ENCODE results near the gene HAAO.

DNA sequence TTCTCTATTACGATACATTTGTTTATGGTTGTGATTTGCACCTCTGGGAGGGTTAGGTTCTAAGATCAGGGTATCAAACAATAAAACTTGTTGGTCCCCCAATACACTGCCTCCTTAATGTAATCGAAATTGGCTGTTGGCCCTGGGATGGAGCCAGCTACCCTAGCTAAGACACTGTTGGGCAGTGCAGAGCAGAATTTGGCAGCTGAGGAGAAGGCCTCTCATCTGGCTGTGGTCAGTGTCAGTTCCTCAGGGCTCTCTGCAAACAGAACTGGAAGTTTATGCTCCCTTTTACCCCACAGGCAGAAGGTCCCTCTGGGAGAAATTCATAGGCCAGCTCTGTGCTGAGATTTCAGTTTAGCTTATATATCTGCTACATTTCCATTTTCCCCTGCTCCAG, 8.6 kb upstream of the HAAO start:
- TF ChIP-seq, protein P1, sequence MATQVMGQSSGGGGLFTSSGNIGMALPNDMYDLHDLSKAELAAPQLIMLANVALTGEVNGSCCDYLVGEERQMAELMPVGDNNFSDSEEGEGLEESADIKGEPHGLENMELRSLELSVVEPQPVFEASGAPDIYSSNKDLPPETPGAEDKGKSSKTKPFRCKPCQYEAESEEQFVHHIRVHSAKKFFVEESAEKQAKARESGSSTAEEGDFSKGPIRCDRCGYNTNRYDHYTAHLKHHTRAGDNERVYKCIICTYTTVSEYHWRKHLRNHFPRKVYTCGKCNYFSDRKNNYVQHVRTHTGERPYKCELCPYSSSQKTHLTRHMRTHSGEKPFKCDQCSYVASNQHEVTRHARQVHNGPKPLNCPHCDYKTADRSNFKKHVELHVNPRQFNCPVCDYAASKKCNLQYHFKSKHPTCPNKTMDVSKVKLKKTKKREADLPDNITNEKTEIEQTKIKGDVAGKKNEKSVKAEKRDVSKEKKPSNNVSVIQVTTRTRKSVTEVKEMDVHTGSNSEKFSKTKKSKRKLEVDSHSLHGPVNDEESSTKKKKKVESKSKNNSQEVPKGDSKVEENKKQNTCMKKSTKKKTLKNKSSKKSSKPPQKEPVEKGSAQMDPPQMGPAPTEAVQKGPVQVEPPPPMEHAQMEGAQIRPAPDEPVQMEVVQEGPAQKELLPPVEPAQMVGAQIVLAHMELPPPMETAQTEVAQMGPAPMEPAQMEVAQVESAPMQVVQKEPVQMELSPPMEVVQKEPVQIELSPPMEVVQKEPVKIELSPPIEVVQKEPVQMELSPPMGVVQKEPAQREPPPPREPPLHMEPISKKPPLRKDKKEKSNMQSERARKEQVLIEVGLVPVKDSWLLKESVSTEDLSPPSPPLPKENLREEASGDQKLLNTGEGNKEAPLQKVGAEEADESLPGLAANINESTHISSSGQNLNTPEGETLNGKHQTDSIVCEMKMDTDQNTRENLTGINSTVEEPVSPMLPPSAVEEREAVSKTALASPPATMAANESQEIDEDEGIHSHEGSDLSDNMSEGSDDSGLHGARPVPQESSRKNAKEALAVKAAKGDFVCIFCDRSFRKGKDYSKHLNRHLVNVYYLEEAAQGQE (IDR thresholded peaks at IDR 0.05; ENCODE audit: unreplicated experiment): no peak
- TF ChIP-seq, protein P2, sequence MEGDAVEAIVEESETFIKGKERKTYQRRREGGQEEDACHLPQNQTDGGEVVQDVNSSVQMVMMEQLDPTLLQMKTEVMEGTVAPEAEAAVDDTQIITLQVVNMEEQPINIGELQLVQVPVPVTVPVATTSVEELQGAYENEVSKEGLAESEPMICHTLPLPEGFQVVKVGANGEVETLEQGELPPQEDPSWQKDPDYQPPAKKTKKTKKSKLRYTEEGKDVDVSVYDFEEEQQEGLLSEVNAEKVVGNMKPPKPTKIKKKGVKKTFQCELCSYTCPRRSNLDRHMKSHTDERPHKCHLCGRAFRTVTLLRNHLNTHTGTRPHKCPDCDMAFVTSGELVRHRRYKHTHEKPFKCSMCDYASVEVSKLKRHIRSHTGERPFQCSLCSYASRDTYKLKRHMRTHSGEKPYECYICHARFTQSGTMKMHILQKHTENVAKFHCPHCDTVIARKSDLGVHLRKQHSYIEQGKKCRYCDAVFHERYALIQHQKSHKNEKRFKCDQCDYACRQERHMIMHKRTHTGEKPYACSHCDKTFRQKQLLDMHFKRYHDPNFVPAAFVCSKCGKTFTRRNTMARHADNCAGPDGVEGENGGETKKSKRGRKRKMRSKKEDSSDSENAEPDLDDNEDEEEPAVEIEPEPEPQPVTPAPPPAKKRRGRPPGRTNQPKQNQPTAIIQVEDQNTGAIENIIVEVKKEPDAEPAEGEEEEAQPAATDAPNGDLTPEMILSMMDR (conservative IDR thresholded peaks at IDR 0.05; ENCODE audit: low read depth in 2 of 2): no peak
- TF ChIP-seq CREB1 (CRISPR knock-in tag; IDR thresholded peaks at IDR 0.05; ENCODE audit: low read depth): no peak
- TF ChIP-seq EZH2 (IDR thresholded peaks at IDR 0.05; ENCODE audit: low read depth, unreplicated experiment): no peak
